GM23248 (cell line): Measurements from ENCODE around the gene TCF7. TPM values are rescaled to one million over a fixed set of nuclear protein-coding genes. Genes with fewer than 3 reads are reported as not detected.

ENCODE experiments used
- DNase-seq: peaks from one replicate; pipeline ENCODE4 v3.0.0-alpha.2; 2015
- H2AFZ ChIP-seq: fragments of 200-600 bp; sonication (generic); 2 replicates; pipeline ENCODE4 v1.6.1; 2016; ENCODE audit warnings: antibody characterized with exemption
- H3F3A ChIP-seq: fragments of 200-600 bp; sonication (generic); 2 replicates; pipeline ENCODE4 v1.6.1; 2016; ENCODE audit warnings: mild to moderate bottlenecking, antibody characterized with exemption, mixed run types; ENCODE audit not compliant: insufficient read depth
- H3K27ac ChIP-seq: fragments of 200-600 bp; sonication (generic); 2 replicates; pipeline ENCODE4 v1.5.1; 2016; ENCODE audit warnings: mild to moderate bottlenecking
- H3K27me3 ChIP-seq: fragments of 200-600 bp; sonication (generic); replicated peaks from 2 replicates; pipeline ENCODE4 v1.6.1; 2016; ENCODE audit warnings: mild to moderate bottlenecking; ENCODE audit not compliant: insufficient read depth
- H3K36me3 ChIP-seq: fragments of 200-600 bp; sonication (generic); 2 replicates; pipeline ENCODE4 v1.6.1; 2016; ENCODE audit warnings: low read depth, mild to moderate bottlenecking
- H3K4me1 ChIP-seq: fragments of 200-600 bp; sonication (generic); 2 replicates; pipeline ENCODE4 v1.6.1; 2016; ENCODE audit warnings: mild to moderate bottlenecking; ENCODE audit not compliant: insufficient read depth
- H3K4me2 ChIP-seq: fragments of 200-600 bp; sonication (generic); one replicate; pipeline ENCODE4 v1.6.1; 2016; ENCODE audit warnings: mild to moderate bottlenecking; ENCODE audit not compliant: unreplicated experiment
- H3K4me3 ChIP-seq: fragments of 200-600 bp; sonication (generic); 2 replicates; pipeline ENCODE4 v1.5.1; 2016; ENCODE audit warnings: mild to moderate bottlenecking
- H3K79me2 ChIP-seq: fragments of 200-600 bp; sonication (generic); 2 replicates; pipeline ENCODE4 v1.6.1; 2016; ENCODE audit warnings: mild to moderate bottlenecking; ENCODE audit not compliant: insufficient read depth
- H3K9ac ChIP-seq: fragments of 200-600 bp; sonication (generic); 2 replicates; pipeline ENCODE4 v1.6.1; 2016; ENCODE audit warnings: mild to moderate bottlenecking
- H3K9me2 ChIP-seq: fragments of 200-600 bp; sonication (generic); 2 replicates; pipeline ENCODE4 v1.6.1; 2016; ENCODE audit warnings: mixed run types, mild to moderate bottlenecking, moderate library complexity; ENCODE audit not compliant: insufficient read depth
- H3K9me3 ChIP-seq: fragments of 200-600 bp; sonication (generic); one replicate; pipeline ENCODE4 v1.6.1; 2017; ENCODE audit warnings: low read depth
- H4K20me1 ChIP-seq: fragments of 200-600 bp; sonication (generic); 2 replicates; pipeline ENCODE4 v1.6.0; 2016; ENCODE audit not compliant: insufficient read depth
- EZH2 ChIP-seq: fragments of 200-600 bp; sonication (generic); IDR thresholded peaks from 2 replicates; pipeline ENCODE4 v1.6.1; 2018; ENCODE audit warnings: antibody characterized with exemption, mild to moderate bottlenecking; ENCODE audit not compliant: insufficient read depth, poor library complexity, severe bottlenecking
- EZH2phosphoT487 ChIP-seq: fragments of 200-600 bp; sonication (generic); IDR thresholded peaks from 2 replicates; pipeline ENCODE4 v1.6.1; 2018; ENCODE audit warnings: antibody characterized with exemption, moderate library complexity, mild to moderate bottlenecking, low read depth; ENCODE audit not compliant: insufficient read depth
- WGBS, 2 experiments: methylation state at CpG; one replicate each; pipeline ENCODE4 v1.1.6; 2015 to 2017; ENCODE audit warnings: low lambda C conversion rate in 2 of 2, low coverage in 1 of 2; ENCODE audit errors: missing lambda C conversion rate in 2 of 2; 5-methylcytosine and 5-hydroxymethylcytosine counted together
- in situ Hi-C: fragments of 300-500 bp; cut with MboI; formaldehyde crosslinking; loops from 2 replicates; pipeline ENCODE4 v1.15.0; 2020
- polyA plus RNA-seq: library from polyadenylated mRNA; unstranded; fragments of >200 nt; fragmentation: Nextera tagmentation; extraction: Ambion mirVana; gene quantifications from 2 replicates; pipeline ENCODE4 v1.2.1, GENCODE V29; 2016
- total RNA-seq: library from RNA; depleted of rRNA; stranded (reverse); fragments of >200 nt; shearing (Covaris generic); gene quantifications from 2 replicates; pipeline ENCODE4 v1.2.3, GENCODE V29; 2014

TCF7 gene
- total and polyA plus RNA-seq, 2 experiments from 2014 or later, result 1.4 to 2.7 TPM

DNA sequence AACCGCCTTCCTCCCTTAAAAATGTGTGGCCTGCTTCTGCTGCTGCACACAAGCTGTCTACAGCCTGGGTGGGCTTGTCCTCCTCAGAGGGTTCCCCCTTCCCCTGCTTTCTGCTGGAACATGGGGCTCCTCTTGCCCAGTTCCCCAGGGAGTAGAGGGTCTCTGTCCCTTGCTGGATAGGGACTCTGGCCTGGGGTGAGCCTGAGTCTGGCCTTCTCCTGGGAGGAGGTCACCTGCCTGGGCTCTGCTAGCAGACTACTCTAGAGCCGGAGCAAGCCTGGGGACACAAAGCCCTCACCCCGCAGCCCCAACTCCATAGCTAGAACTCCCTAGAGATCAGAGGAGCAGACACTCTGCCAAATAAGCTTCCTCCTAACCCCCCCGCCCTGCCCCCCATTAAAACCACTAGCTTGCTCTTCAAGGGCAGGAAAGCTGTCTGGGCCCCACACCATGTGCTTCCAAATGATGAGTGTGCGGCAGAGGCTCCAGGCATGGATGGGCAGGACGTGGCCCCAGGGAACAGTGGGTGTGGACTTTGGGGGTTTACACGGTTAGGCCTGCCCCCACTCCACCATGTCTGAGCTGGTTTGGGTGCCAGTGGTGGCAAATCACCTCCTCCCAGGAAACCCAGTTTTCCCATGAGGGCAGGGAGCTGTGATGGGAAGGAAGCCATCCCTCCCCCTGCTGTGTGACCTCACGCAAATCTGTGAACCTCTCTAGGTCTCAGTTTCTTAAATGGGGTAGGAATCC lies 10.0 kb downstream of the TCF7 start:
- no peaks in the 10 kb centered on the region for H3K36me3 ChIP-seq
- no peaks in the 10 kb centered on the region for H3K27me3 ChIP-seq
- H2AFZ ChIP-seq, result no peak overlapping the region
- H3K9ac ChIP-seq, result peak overlapping the region; percentile 71
- WGBS, 2 experiments, result 32 to 36% methylated on average over 7 to 8 of the region's 8 CpGs
- H3K27ac ChIP-seq, result peak overlapping the region; percentile 95
- no peaks in the 10 kb centered on the region for H3K9me2 ChIP-seq
- no peaks in the 10 kb centered on the region for H3K9me3 ChIP-seq
- no peak overlapping the region for H3K4me3 ChIP-seq
- TF ChIP-seq EZH2 (no peak), EZH2phosphoT487 (no peak)
- H3K4me2 ChIP-seq, result peak overlapping the region; percentile 38
- peaks cover 28% of the 10 kb centered on the region for H3K4me1 ChIP-seq
- DNase-seq, result peak; percentile 93
- H3K79me2 ChIP-seq, result peaks cover 8% of the 10 kb centered on the region; the same call in 1 of the 2 replicates
- no peaks in the 10 kb centered on the region for H4K20me1 ChIP-seq
- peaks cover 5% of the 10 kb centered on the region for H3F3A ChIP-seq
- in situ Hi-C loops, result no loop called here

DNA sequence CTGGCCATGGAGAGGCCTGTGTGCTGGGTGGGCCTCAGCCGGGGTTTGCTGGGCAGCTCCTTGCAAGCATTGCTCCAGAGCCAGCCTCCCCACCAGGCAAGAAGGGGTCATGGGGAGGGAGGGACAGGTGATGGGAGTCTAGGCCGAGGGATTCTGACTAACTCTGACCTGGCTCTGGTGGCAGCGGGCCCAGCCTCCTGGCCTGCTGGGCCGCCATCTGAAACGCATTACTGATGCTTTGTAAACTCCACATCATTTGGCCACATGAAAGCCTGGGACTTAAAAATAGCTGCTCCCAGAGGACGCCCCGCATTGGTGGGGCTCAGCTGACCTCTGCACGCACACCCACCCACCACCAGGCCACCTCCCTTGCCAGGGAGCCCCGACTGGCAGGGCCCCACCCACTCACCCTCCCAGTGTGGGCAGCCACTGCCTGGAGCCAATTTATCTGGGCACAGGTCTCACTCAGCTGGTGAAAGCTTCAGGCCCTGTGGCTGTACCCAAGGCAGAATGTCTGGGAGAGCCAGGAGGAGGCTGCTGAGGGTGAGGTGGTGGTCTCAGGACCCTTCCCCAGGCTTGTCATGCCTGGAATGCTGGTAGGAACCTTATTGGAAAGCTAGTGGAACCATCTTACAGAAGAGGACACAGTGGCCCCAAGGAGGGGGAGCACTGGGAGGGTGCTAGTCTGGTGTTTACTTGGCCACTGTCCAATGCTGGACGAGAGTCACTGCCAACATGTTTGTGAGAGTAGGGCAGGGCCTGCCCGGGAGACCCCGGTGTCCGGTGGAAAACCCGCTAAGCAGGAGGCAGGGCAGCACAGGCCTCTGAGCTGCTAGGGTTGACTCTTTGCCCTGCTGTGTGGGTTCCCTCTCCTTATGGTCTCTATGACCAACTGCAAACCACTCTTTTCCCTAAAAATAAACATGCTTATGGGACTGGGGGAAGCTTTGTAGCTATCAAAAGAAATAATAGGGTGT lies 10.8 kb downstream of the TCF7 start:
- H3K9me2 ChIP-seq, result no peaks in the 10 kb centered on the region
- TF ChIP-seq EZH2phosphoT487 (peak; percentile 60; the same call in 1 of the 2 replicates), EZH2 (no peak)
- H2AFZ ChIP-seq, result no peak overlapping the region
- WGBS, 2 experiments, result 6 to 8% methylated on average over 14 of the region's 14 CpGs
- H3K27ac ChIP-seq, result peak overlapping the region; percentile 95
- H3K9ac ChIP-seq, result peak overlapping the region; percentile 71
- no peaks in the 10 kb centered on the region for H4K20me1 ChIP-seq
- H3K4me2 ChIP-seq, result peak overlapping the region; percentile 73
- in situ Hi-C loops, result no loop called here
- peak overlapping the region; percentile 23 for H3K4me3 ChIP-seq
- peaks cover 28% of the 10 kb centered on the region for H3K4me1 ChIP-seq
- no peaks in the 10 kb centered on the region for H3K27me3 ChIP-seq
- peaks cover 5% of the 10 kb centered on the region for H3F3A ChIP-seq
- peak; percentile 99 for DNase-seq
- H3K79me2 ChIP-seq, result peaks cover 8% of the 10 kb centered on the region; the same call in 1 of the 2 replicates
- no peaks in the 10 kb centered on the region for H3K36me3 ChIP-seq
- H3K9me3 ChIP-seq, result no peaks in the 10 kb centered on the region

DNA sequence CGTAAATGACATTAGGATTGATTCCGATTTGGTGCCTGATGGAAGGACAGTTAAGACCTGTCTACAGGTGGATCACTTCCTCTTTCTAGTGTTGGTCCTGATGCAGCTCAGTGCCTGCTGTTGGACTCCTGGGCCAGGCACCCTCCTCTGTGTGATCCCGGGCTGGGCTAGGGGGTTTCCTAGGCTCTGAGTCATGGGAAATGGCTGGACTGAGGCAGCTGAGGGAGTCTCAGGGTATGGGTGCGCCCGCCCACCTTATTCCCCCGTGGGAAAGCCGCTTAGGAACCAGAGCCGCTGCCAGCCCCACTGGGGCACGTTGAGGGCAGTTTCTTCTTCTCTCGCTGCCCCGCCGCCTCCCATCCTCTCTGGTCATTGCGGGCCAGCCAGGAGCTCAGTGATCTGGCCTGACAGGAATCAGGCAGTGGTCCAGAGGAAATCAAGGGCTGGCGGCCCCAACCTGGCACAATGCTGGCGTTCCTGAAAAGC lies 12.9 kb downstream of the TCF7 start:
- no peak overlapping the region for H3K4me3 ChIP-seq
- 82 to 84% methylated on average over 13 to 15 of the region's 15 CpGs for WGBS, 2 experiments
- in situ Hi-C loops, result no loop called here
- no peaks in the 10 kb centered on the region for H3K9me3 ChIP-seq
- H3K36me3 ChIP-seq, result no peaks in the 10 kb centered on the region
- H3K9me2 ChIP-seq, result no peaks in the 10 kb centered on the region
- H4K20me1 ChIP-seq, result no peaks in the 10 kb centered on the region
- peaks cover 10% of the 10 kb centered on the region; the same call in 1 of the 2 replicates for H3K79me2 ChIP-seq
- H3K4me1 ChIP-seq, result peaks cover 28% of the 10 kb centered on the region
- H3K27ac ChIP-seq, result no peak overlapping the region
- no peaks in the 10 kb centered on the region for H3K27me3 ChIP-seq
- no peak overlapping the region for H3K9ac ChIP-seq
- no peak overlapping the region for H2AFZ ChIP-seq
- no peak overlapping the region for H3K4me2 ChIP-seq
- TF ChIP-seq EZH2 (no peak), EZH2phosphoT487 (no peak)
- DNase-seq, result no peak
- H3F3A ChIP-seq, result peaks cover 5% of the 10 kb centered on the region

DNA sequence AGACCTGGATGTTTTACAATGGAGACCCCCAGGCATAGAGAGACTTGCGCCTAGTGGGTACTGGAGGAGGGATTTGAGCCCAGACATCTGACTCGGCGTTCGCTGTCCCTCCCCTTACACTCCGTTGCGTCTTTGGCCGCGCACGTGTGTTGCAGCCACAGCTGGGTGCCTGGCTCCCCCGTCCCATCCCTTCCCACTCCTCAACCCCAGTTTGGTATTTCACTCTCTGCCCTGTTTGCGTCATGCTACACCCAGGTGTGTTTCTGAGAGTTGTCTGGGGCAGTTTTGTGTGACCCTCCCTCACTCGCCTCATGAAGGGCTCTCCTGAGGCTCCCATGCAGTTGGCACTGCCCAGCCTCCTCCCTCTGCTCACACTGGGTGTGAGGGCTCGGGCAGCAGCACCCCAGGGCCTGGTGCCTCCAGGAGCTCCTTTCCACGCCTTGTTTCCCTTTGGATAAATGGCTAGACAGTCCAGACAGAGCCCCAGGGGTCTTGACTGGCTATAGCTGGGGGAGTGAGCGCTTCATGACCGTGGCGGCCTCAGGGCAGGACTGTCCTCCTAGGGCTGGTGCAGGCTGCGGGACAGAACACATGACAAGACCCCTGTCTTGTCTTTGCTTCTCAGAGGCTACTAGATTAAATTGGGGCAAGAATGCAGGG lies 13.6 kb downstream of the TCF7 start:
- peaks cover 16% of the 10 kb centered on the region; the same call in 1 of the 2 replicates for H3K79me2 ChIP-seq
- TF ChIP-seq EZH2phosphoT487 (no peak), EZH2 (no peak)
- H3K27ac ChIP-seq, result no peak overlapping the region
- WGBS, 2 experiments, result 96% methylated on average over 18 of the region's 18 CpGs
- in situ Hi-C loops, result no loop called here
- DNase-seq, result no peak
- H2AFZ ChIP-seq, result no peak overlapping the region
- peaks cover 28% of the 10 kb centered on the region for H3K4me1 ChIP-seq
- no peaks in the 10 kb centered on the region for H3K9me2 ChIP-seq
- H3K9ac ChIP-seq, result no peak overlapping the region
- no peaks in the 10 kb centered on the region for H3K9me3 ChIP-seq
- no peaks in the 10 kb centered on the region for H3K36me3 ChIP-seq
- no peaks in the 10 kb centered on the region for H3K27me3 ChIP-seq
- no peaks in the 10 kb centered on the region for H4K20me1 ChIP-seq
- H3F3A ChIP-seq, result peaks cover 5% of the 10 kb centered on the region
- no peak overlapping the region for H3K4me3 ChIP-seq
- no peak overlapping the region for H3K4me2 ChIP-seq
